Trophoblast cell (in vitro differentiated cells and primary cell): ENCODE data around the gene POLR2C.
A peak's percentile ranks its signal among the peaks of the same experiment; 100 is the strongest.

Experiments
- DNase-seq, 2 donors: peaks; one replicate each; pipeline ENCODE4 v3.0.0-alpha.2; 2016
- H2AFZ ChIP-seq: 2 replicates; pipeline ENCODE4 v1.6.1; 2013; ENCODE audit warnings: low read length, moderate library complexity, mild to moderate bottlenecking; ENCODE audit not compliant: insufficient read depth, poor library complexity
- H2AK5ac ChIP-seq: 2 replicates; pipeline ENCODE4 v1.6.1; 2013; ENCODE audit warnings: mild to moderate bottlenecking, low read length
- H2BK120ac ChIP-seq: 2 replicates; pipeline ENCODE4 v1.6.1; 2013; ENCODE audit warnings: low read length, mild to moderate bottlenecking, moderate library complexity; ENCODE audit not compliant: insufficient read depth, poor library complexity
- H2BK12ac ChIP-seq: 2 replicates; pipeline ENCODE4 v1.6.1; 2013; ENCODE audit warnings: mild to moderate bottlenecking, low read length, moderate library complexity
- H2BK5ac ChIP-seq: 2 replicates; pipeline ENCODE4 v1.6.1; 2013; ENCODE audit warnings: low read length, low read depth, moderate library complexity, mild to moderate bottlenecking; ENCODE audit not compliant: poor library complexity
- H3K14ac ChIP-seq: 2 replicates; pipeline ENCODE4 v1.6.1; 2013; ENCODE audit warnings: mild to moderate bottlenecking, low read length
- H3K18ac ChIP-seq: 2 replicates; pipeline ENCODE4 v1.6.1; 2013; ENCODE audit warnings: mild to moderate bottlenecking, low read length
- H3K23ac ChIP-seq: 2 replicates; pipeline ENCODE4 v1.6.1; 2013; ENCODE audit warnings: low read length
- H3K27ac ChIP-seq: 2 replicates; pipeline ENCODE4 v1.5.1; 2013; ENCODE audit warnings: low read depth, mild to moderate bottlenecking, inconsistent platforms, low read length, moderate library complexity
- H3K27me3 ChIP-seq: 2 replicates; pipeline ENCODE4 v1.6.1; 2013; ENCODE audit warnings: inconsistent platforms, mild to moderate bottlenecking, low read length, moderate library complexity; ENCODE audit not compliant: insufficient read depth
- H3K36me3 ChIP-seq, 2 experiments: 1 replicate in 1 of 2; 2 replicates in 1 of 2; pipeline ENCODE4 v1.6.1; 2013; ENCODE audit warnings: low read length in 2 of 2, mild to moderate bottlenecking in 2 of 2, moderate library complexity in 1 of 2; ENCODE audit not compliant: insufficient read depth in 2 of 2, control insufficient read depth in 1 of 2
- H3K4ac ChIP-seq: 2 replicates; pipeline ENCODE4 v1.6.1; 2013; ENCODE audit warnings: low read depth, mild to moderate bottlenecking, low read length, moderate library complexity
- H3K4me1 ChIP-seq, 2 experiments: 1 replicate in 1 of 2; 2 replicates in 1 of 2; pipeline ENCODE4 v1.6.1; 2013; ENCODE audit warnings: low read length in 2 of 2, mild to moderate bottlenecking in 2 of 2, moderate library complexity in 1 of 2; ENCODE audit not compliant: insufficient read depth in 2 of 2, control insufficient read depth in 1 of 2
- H3K4me2 ChIP-seq: 2 replicates; pipeline ENCODE4 v1.6.1; 2013; ENCODE audit warnings: inconsistent platforms, mild to moderate bottlenecking, low read length, moderate library complexity
- H3K4me3 ChIP-seq: 2 replicates; pipeline ENCODE4 v1.5.1; 2013; ENCODE audit warnings: mild to moderate bottlenecking, low read depth, low read length, inconsistent platforms
- H3K79me1 ChIP-seq: one replicate; pipeline ENCODE4 v1.6.1; 2013; ENCODE audit warnings: low read length
- H3K79me2 ChIP-seq: 2 replicates; pipeline ENCODE4 v1.6.1; 2013; ENCODE audit warnings: low read length, mild to moderate bottlenecking; ENCODE audit not compliant: control insufficient read depth, insufficient read depth, poor library complexity
- H3K9ac ChIP-seq: 2 replicates; pipeline ENCODE4 v1.6.1; 2013; ENCODE audit warnings: mild to moderate bottlenecking, low read length
- H3K9me3 ChIP-seq: 2 replicates; pipeline ENCODE4 v1.6.1; 2013; ENCODE audit warnings: low read depth, mild to moderate bottlenecking, control low read depth, inconsistent platforms, low read length; ENCODE audit not compliant: insufficient read depth
- H4K12ac ChIP-seq: 2 replicates; pipeline ENCODE4 v1.6.1; 2013; ENCODE audit warnings: low read depth, mild to moderate bottlenecking, low read length, moderate library complexity
- H4K8ac ChIP-seq: 2 replicates; pipeline ENCODE4 v1.6.1; 2013; ENCODE audit warnings: low read depth, mild to moderate bottlenecking, low read length, moderate library complexity
- H4K91ac ChIP-seq: one replicate; pipeline ENCODE4 v1.6.1; 2013; ENCODE audit warnings: low read depth, mild to moderate bottlenecking, low read length, moderate library complexity
- WGBS: extraction: QIAGEN DNeasy Blood & Tissue Kit; methylation state at CpG from one replicate; pipeline ENCODE4 v1.1.7; 2013; ENCODE audit warnings: missing lambda C conversion rate; ENCODE audit not compliant: insufficient read length, insufficient coverage; ENCODE audit errors: extremely low coverage; 5-methylcytosine and 5-hydroxymethylcytosine counted together

The POLR2C gene

GRCh38 chr16:57501492-57501891, 39.0 kb downstream of the POLR2C start:
- H4K8ac ChIP-seq: peak overlapping the region; percentile 55
- H3K4ac ChIP-seq: peak overlapping the region; percentile 35

GRCh38 chr16:57502048-57502775, 39.7 kb downstream of the POLR2C start:
- H2AK5ac ChIP-seq: peak overlapping the region; percentile 28
- peaks cover 28 to 35% of the 10 kb centered on the region in 2 experiments for H3K4me1 ChIP-seq
- no peak overlapping the region for H3K4me2 ChIP-seq
- peak overlapping the region; percentile 4 for H3K14ac ChIP-seq
- H3K36me3 ChIP-seq: no peaks in the 10 kb centered on the region
- peaks cover 11% of the 10 kb centered on the region for H3K79me2 ChIP-seq
- no peak overlapping the region for H4K12ac ChIP-seq
- peak overlapping the region; percentile 18 for H2BK5ac ChIP-seq
- H4K8ac ChIP-seq: no peak overlapping the region
- no peak overlapping the region for H3K18ac ChIP-seq
- H3K4ac ChIP-seq: no peak overlapping the region
- H2BK120ac ChIP-seq: peak overlapping the region; percentile 27
- no peak overlapping the region for H3K27ac ChIP-seq
- no peaks in the 10 kb centered on the region for H3K27me3 ChIP-seq
- peak overlapping the region; percentile 70 for H2BK12ac ChIP-seq
- no peak overlapping the region for H3K23ac ChIP-seq
- peaks cover 62% of the 10 kb centered on the region for H3K79me1 ChIP-seq
- no peaks in the 10 kb centered on the region for H3K9me3 ChIP-seq
- no CpG with 5 or more reads among the region's 12 CpGs for WGBS
- peak overlapping the region; percentile 78 for H4K91ac ChIP-seq
- H2AFZ ChIP-seq: no peak overlapping the region
- no peak overlapping the region for H3K9ac ChIP-seq
- DNase-seq: no peak
- no peak overlapping the region for H3K4me3 ChIP-seq

More at GRCh38 chr16:57501492-57501891, 39.0 kb downstream of the POLR2C start:
- Histone ChIP-seq H3K4me2 (no peak overlapping the region), H2AFZ (peak overlapping the region; percentile 38), H2BK120ac (peak overlapping the region; percentile 44), H4K91ac (peak overlapping the region; percentile 95), H3K4me3 (no peak overlapping the region), H2BK12ac (peak overlapping the region; percentile 64), H3K4me1 (peaks cover 23 to 28% of the 10 kb centered on the region in 2 experiments), H2BK5ac (peak overlapping the region; percentile 83), H3K9me3 (no peaks in the 10 kb centered on the region), H3K9ac (no peak overlapping the region), H3K27me3 (no peaks in the 10 kb centered on the region), H3K79me1 (peaks cover 55% of the 10 kb centered on the region), H3K36me3 (no peaks in the 10 kb centered on the region), H3K23ac (no peak overlapping the region), H3K79me2 (peaks cover 7% of the 10 kb centered on the region), H3K18ac (peak overlapping the region; percentile 94), H3K14ac (peak overlapping the region; percentile 65), H3K27ac (peak overlapping the region; percentile 89), H4K12ac (no peak overlapping the region), H2AK5ac (peak overlapping the region; percentile 62)
- DNase-seq: no peak
- WGBS: no CpG with 5 or more reads among the region's 7 CpGs

GRCh38 chr16:57503366-57503765, 40.9 kb downstream of the POLR2C start:
- H3K9me3 ChIP-seq: no peaks in the 10 kb centered on the region
- H3K9ac ChIP-seq: no peak overlapping the region
- H3K79me2 ChIP-seq: peaks cover 16% of the 10 kb centered on the region
- H3K23ac ChIP-seq: no peak overlapping the region
- H2AFZ ChIP-seq: no peak overlapping the region
- no CpG with 5 or more reads among the region's 15 CpGs for WGBS
- H4K91ac ChIP-seq: peak overlapping the region; percentile 62
- no peak overlapping the region for H3K4me3 ChIP-seq
- no peaks in the 10 kb centered on the region for H3K36me3 ChIP-seq
- no peaks in the 10 kb centered on the region for H3K27me3 ChIP-seq
- H4K12ac ChIP-seq: no peak overlapping the region
- DNase-seq: no peak
- no peak overlapping the region for H3K4ac ChIP-seq
- H3K18ac ChIP-seq: no peak overlapping the region
- H3K79me1 ChIP-seq: peaks cover 70% of the 10 kb centered on the region
- no peak overlapping the region for H4K8ac ChIP-seq
- H2AK5ac ChIP-seq: peak overlapping the region; percentile 36
- no peak overlapping the region for H2BK5ac ChIP-seq
- H3K14ac ChIP-seq: peak overlapping the region; percentile 16
- H3K4me1 ChIP-seq: peaks cover 38 to 45% of the 10 kb centered on the region in 2 experiments
- no peak overlapping the region for H3K27ac ChIP-seq
- H3K4me2 ChIP-seq: no peak overlapping the region
- H2BK12ac ChIP-seq: peak overlapping the region; percentile 37
- peak overlapping the region; percentile 3 for H2BK120ac ChIP-seq

- H3K9me3 ChIP-seq: no peaks in the 10 kb centered on the region
- H4K12ac ChIP-seq: no peak overlapping the region
These were observed 41.5 kb downstream of the POLR2C start for GRCh38 chr16:57504001-57504400.

More at GRCh38 chr16:57504001-57504400, 41.5 kb downstream of the POLR2C start:
- no peak overlapping the region for H2BK5ac ChIP-seq
- peak overlapping the region; percentile 3 for H2AK5ac ChIP-seq
- no peak overlapping the region for H4K8ac ChIP-seq
- H3K4me1 ChIP-seq: peaks cover 44 to 50% of the 10 kb centered on the region in 2 experiments
- H3K79me2 ChIP-seq: peaks cover 20% of the 10 kb centered on the region
- no peak overlapping the region for H3K23ac ChIP-seq
- H3K4me3 ChIP-seq: no peak overlapping the region
- peak overlapping the region; percentile 2 for H3K18ac ChIP-seq
- H3K27ac ChIP-seq: no peak overlapping the region
- no peak overlapping the region for H3K4me2 ChIP-seq
- H3K4ac ChIP-seq: no peak overlapping the region
- peak overlapping the region; percentile 37 for H2BK12ac ChIP-seq
- H2BK120ac ChIP-seq: peak overlapping the region; percentile 28
- WGBS: no CpG with 5 or more reads among the region's 6 CpGs
- no peak overlapping the region for H2AFZ ChIP-seq
- DNase-seq: no peak
- H4K91ac ChIP-seq: peak overlapping the region; percentile 32
- peaks cover 74% of the 10 kb centered on the region for H3K79me1 ChIP-seq
- H3K27me3 ChIP-seq: no peaks in the 10 kb centered on the region
- peak overlapping the region; percentile 8 for H3K14ac ChIP-seq
- H3K9ac ChIP-seq: no peak overlapping the region
- no peaks in the 10 kb centered on the region for H3K36me3 ChIP-seq
